ENCODE results near the gene ENSA.
"Not testable (repeated sequence)": the region's sequence is repeated elsewhere in the genome, so short reads cannot be mapped to it uniquely, and the experiment has no call there.

The ENSA gene

GRCh38 chr1:150649441-150650075, 20.1 kb upstream of the ENSA start:
- FAIRE-seq = no peak

GRCh38 chr1:150642296-150642695, 12.9 kb upstream of the ENSA start:
- no peak for FAIRE-seq
- TF ChIP-seq SPI1 (IDR thresholded peaks at IDR 0.05; ENCODE audit: low read depth, low read length) (no peak), POLR2A (IDR thresholded peaks at IDR 0.05; ENCODE audit: low read depth, low read length) (no peak), PAX5 (IDR thresholded peaks at IDR 0.05; ENCODE audit: insufficient read depth, low read length, severe bottlenecking) (no peak), POU2F2 (IDR thresholded peaks at IDR 0.05; ENCODE audit: low read depth, low read length) (no peak), POLR2AphosphoS5 (IDR thresholded peaks at IDR 0.05; ENCODE audit: low read depth, low read length) (no peak), TAF1 (IDR thresholded peaks at IDR 0.05; ENCODE audit: low read depth, low read length) (no peak)

More at GRCh38 chr1:150649441-150650075, 20.1 kb upstream of the ENSA start:
- no peak for DNase-seq (ENCODE audit: insufficient read length, low spot score)
- TF ChIP-seq SPI1 (IDR thresholded peaks at IDR 0.05; ENCODE audit: low read depth, low read length) (no peak), POLR2A (IDR thresholded peaks at IDR 0.05; ENCODE audit: low read depth, low read length) (no peak), TAF1 (IDR thresholded peaks at IDR 0.05; ENCODE audit: low read depth, low read length) (no peak), PAX5 (IDR thresholded peaks at IDR 0.05; ENCODE audit: insufficient read depth, low read length, severe bottlenecking) (no peak), POLR2AphosphoS5 (IDR thresholded peaks at IDR 0.05; ENCODE audit: low read depth, low read length) (no peak), POU2F2 (IDR thresholded peaks at IDR 0.05; ENCODE audit: low read depth, low read length) (no peak)

GRCh38 chr1:150641126-150641815, 11.9 kb upstream of the ENSA start:
- FAIRE-seq; DNase-seq (ENCODE audit: insufficient read length, low spot score): not testable (repeated sequence)

More at GRCh38 chr1:150642296-150642695, 12.9 kb upstream of the ENSA start:
- DNase-seq (ENCODE audit: insufficient read length, low spot score) = no peak

GRCh38 chr1:150638430-150638829, 9.0 kb upstream of the ENSA start:
- FAIRE-seq; DNase-seq (ENCODE audit: insufficient read length, low spot score): not testable (repeated sequence)

- DNase-seq (ENCODE audit: insufficient read length, low spot score); FAIRE-seq: not testable (repeated sequence)
Observed at GRCh38 chr1:150634839-150635622, 5.6 kb upstream of the ENSA start.

GRCh38 chr1:150628766-150629114, 672 bp downstream of the ENSA start:
- FAIRE-seq (no peak), DNase-seq (ENCODE audit: insufficient read length, low spot score) (no peak)
- no peak for TF ChIP-seq POLR2AphosphoS5 (IDR thresholded peaks at IDR 0.05; ENCODE audit: low read depth, low read length)
- TF ChIP-seq POU2F2 (IDR thresholded peaks at IDR 0.05; ENCODE audit: low read depth, low read length) = 0 out of 2 replicates have a peak, but pooled peaks have one; percentile 9

- no peak for TF ChIP-seq TAF1 (IDR thresholded peaks at IDR 0.05; ENCODE audit: low read depth, low read length)
- no peak for TF ChIP-seq POU2F2 (IDR thresholded peaks at IDR 0.05; ENCODE audit: low read depth, low read length)
- no peak for TF ChIP-seq POLR2AphosphoS5 (IDR thresholded peaks at IDR 0.05; ENCODE audit: low read depth, low read length)
- TF ChIP-seq SPI1 (IDR thresholded peaks at IDR 0.05; ENCODE audit: low read depth, low read length) = no peak
- TF ChIP-seq POLR2A (IDR thresholded peaks at IDR 0.05; ENCODE audit: low read depth, low read length) = no peak
- no peak for TF ChIP-seq PAX5 (IDR thresholded peaks at IDR 0.05; ENCODE audit: insufficient read depth, low read length, severe bottlenecking)
- no peak for DNase-seq (ENCODE audit: insufficient read length, low spot score)
- no peak for FAIRE-seq
Observed at GRCh38 chr1:150627826-150628410, 1.5 kb downstream of the ENSA start.

- TF ChIP-seq POLR2A (IDR thresholded peaks at IDR 0.05; ENCODE audit: low read depth, low read length) (no peak), POU2F2 (IDR thresholded peaks at IDR 0.05; ENCODE audit: low read depth, low read length) (no peak), TAF1 (IDR thresholded peaks at IDR 0.05; ENCODE audit: low read depth, low read length) (no peak), PAX5 (IDR thresholded peaks at IDR 0.05; ENCODE audit: insufficient read depth, low read length, severe bottlenecking) (no peak), SPI1 (IDR thresholded peaks at IDR 0.05; ENCODE audit: low read depth, low read length) (no peak), POLR2AphosphoS5 (IDR thresholded peaks at IDR 0.05; ENCODE audit: low read depth, low read length) (no peak)
- FAIRE-seq = no peak
- DNase-seq (ENCODE audit: insufficient read length, low spot score) = no peak
Observed at GRCh38 chr1:150626150-150626549, 3.3 kb downstream of the ENSA start.

GRCh38 chr1:150624546-150624945, 4.9 kb downstream of the ENSA start:
- not testable (repeated sequence) for FAIRE-seq; DNase-seq (ENCODE audit: insufficient read length, low spot score)

GRCh38 chr1:150624134-150624533, 5.3 kb downstream of the ENSA start:
- not testable (repeated sequence) for DNase-seq (ENCODE audit: insufficient read length, low spot score); FAIRE-seq

Measured in GM12891 (cell line).